H1 (cell line): ENCODE data around the gene WLS. TPM values are rescaled to one million over a fixed set of nuclear protein-coding genes. Genes with fewer than 3 reads are reported as not detected.

Experiments
- BCL11A ChIP-seq, 2 experiments: IDR thresholded peaks; one replicate each; pipeline ENCODE4 v1.6.1; 2011; ENCODE audit warnings: low read depth in 2 of 2, low read length in 2 of 2, mild to moderate bottlenecking in 2 of 2
- EGR1 ChIP-seq: IDR thresholded peaks from 2 replicates; pipeline ENCODE4 v1.6.1; 2011; ENCODE audit warnings: low read depth, low read length, borderline replicate concordance
- EZH2 ChIP-seq: fragments of 200-600 bp; sonication (generic); IDR thresholded peaks from 2 replicates; pipeline ENCODE4 v1.7.1; 2012; ENCODE audit warnings: low read depth, mild to moderate bottlenecking, moderate library complexity, low read length, inconsistent platforms; ENCODE audit not compliant: severe bottlenecking
- POLR2AphosphoS5 ChIP-seq: IDR thresholded peaks from 2 replicates; pipeline ENCODE4 v1.6.1; 2011; ENCODE audit warnings: low read depth, low read length
- POU5F1 ChIP-seq: IDR thresholded peaks from 2 replicates; pipeline ENCODE4 v1.6.1; 2011; ENCODE audit warnings: low read depth, mild to moderate bottlenecking, low read length, moderate library complexity
- RAD21 ChIP-seq, 2 experiments: IDR thresholded peaks in 1 of 2; conservative IDR thresholded peaks in 1 of 2; 2 replicates each; pipeline ENCODE4 v1.6.1; 2011; ENCODE audit warnings: low read depth in 2 of 2, low read length in 2 of 2, improper control_type of control experiment in 1 of 2, inconsistent platforms in 1 of 2, mild to moderate bottlenecking in 1 of 2, moderate library complexity in 1 of 2
- SP2 ChIP-seq: IDR thresholded peaks from 2 replicates; pipeline ENCODE4 v1.6.1; 2012; ENCODE audit warnings: mild to moderate bottlenecking, low read length, inconsistent platforms
- YY1 ChIP-seq: IDR thresholded peaks from 2 replicates; pipeline ENCODE4 v1.6.1; 2011; ENCODE audit warnings: low read depth, mild to moderate bottlenecking, low read length
- polyA plus RNA-seq, 7 experiments: library from polyadenylated mRNA; depleted of rRNA in 3 of 7; stranded (reverse) in 5 of 7; unstranded in 2 of 7; fragments of >200 nt in 5 of 7; fragments of 200-250 nt in 2 of 7; gene quantifications; 1 replicate in 5 of 7; 2 replicates in 1 of 7; 4 replicates in 1 of 7; pipeline versions ENCODE4 v1.2.1 to v1.2.3, GENCODE V29; 2011 to 2013; ENCODE audit warnings: missing spikeins in 2 of 7, mixed read lengths in 2 of 7
- total RNA-seq: library from RNA; stranded (reverse); fragmentation: NEBNext Ultra II Directional; extraction: Animal tissue kit (Norgen Biotek cat#: 25700); gene quantifications from 2 replicates; pipeline ENCODE4 v1.2.1, GENCODE V29; 2021
- TF ChIP-seq, protein P1 (sequence below): IDR thresholded peaks from 2 replicates; pipeline ENCODE4 v1.6.1; 2012; ENCODE audit warnings: low read length, inconsistent platforms

Gene WLS
- total and polyA plus RNA-seq, 2 of the 8 experiments (the other 6 are each of a cell fraction or from before 2014, with no cell fraction given) = 1.2 to 2.7 TPM

DNA sequence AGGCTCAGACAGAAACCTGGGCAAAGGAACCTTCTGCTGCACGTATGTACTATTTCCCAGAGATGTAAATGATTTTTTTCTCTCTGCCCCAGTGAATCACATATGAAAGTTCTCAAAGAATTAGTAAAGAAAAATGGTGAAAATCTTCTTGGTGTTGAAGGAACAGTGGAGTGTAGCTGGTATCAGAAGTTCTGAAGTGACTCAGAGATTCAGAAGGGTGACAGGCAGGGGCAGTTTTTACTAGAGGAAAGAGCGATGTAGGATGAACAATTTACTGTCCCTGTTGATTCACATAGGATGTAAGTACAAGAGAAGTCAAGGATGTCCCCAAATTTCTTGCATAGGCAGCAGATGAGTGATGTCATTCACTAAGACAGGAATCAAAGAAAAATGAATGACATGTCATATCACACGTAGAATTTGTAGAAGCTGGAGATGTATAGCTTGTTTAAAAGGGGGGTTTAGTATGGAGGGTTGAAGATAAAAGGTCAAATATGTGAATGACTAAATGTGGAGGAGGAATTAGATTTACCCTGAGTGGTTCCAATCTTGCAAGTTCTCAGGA lies 26.4 kb downstream of the WLS start (continued):
- TF ChIP-seq POLR2AphosphoS5 (no peak), RAD21 (IDR thresholded peaks at IDR 0.05 in 1 of 2, conservative IDR thresholded peaks at IDR 0.05 in 1 of 2; ENCODE audit: low read depth in 2 of 2, low read length in 2 of 2) (no peak), EZH2 (no peak), YY1 (no peak), POU5F1 (no peak), EGR1 (no peak), BCL11A (IDR thresholded peaks at IDR 0.05; ENCODE audit: low read depth in 2 of 2, low read length in 2 of 2) (no peak), SP2 (no peak)
- TF ChIP-seq, protein P1, sequence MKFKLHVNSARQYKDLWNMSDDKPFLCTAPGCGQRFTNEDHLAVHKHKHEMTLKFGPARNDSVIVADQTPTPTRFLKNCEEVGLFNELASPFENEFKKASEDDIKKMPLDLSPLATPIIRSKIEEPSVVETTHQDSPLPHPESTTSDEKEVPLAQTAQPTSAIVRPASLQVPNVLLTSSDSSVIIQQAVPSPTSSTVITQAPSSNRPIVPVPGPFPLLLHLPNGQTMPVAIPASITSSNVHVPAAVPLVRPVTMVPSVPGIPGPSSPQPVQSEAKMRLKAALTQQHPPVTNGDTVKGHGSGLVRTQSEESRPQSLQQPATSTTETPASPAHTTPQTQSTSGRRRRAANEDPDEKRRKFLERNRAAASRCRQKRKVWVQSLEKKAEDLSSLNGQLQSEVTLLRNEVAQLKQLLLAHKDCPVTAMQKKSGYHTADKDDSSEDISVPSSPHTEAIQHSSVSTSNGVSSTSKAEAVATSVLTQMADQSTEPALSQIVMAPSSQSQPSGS = no peak
